Caco-2 (cell line): Measurements from ENCODE around the gene PARVB. TPM values are rescaled to one million over a fixed set of nuclear protein-coding genes. Genes with fewer than 3 reads are reported as not detected.

Experiments used
- BruUV-seq: library from RNA; stranded (reverse); fragments of 400-500 nt; replicated peaks from 2 replicates; lab custom pipeline; 2021; lab: Mats Ljungman, UMichigan
- CTCF ChIA-PET: fragments of 300-600 bp; sonication (Branson Sonifier 250); formaldehyde crosslinking; loops from one replicate; lab custom pipeline; 2022; ENCODE audit warnings: antibody characterized with exemption; lab: Charles Lee
- POLR2A ChIA-PET: fragments of 300-600 bp; sonication (Branson Sonifier 250); formaldehyde crosslinking; loops from one replicate; lab custom pipeline; 2022; ENCODE audit warnings: antibody characterized with exemption; lab: Charles Lee
- DNase-seq, 2 experiments: peaks; one replicate each; pipeline versions ENCODE4 v3.0.0 to v3.0.0-alpha.2; 2020 to 2022
- H3K27me3 ChIP-seq: replicated peaks from 2 replicates; pipeline ENCODE4 v1.6.0; 2011; ENCODE audit warnings: low read length; ENCODE audit not compliant: control insufficient read depth, insufficient read depth
- H3K36me3 ChIP-seq: 2 replicates; pipeline ENCODE4 v1.5.1; 2011; ENCODE audit warnings: low read length; ENCODE audit not compliant: control insufficient read depth, insufficient read depth
- H3K4me1 ChIP-seq: fragments of 250-450 bp; sonication (Bioruptor Pico); 2 replicates; pipeline ENCODE4 v1.5.1; 2020; ENCODE audit warnings: mild to moderate bottlenecking
- H3K4me3 ChIP-seq: 2 replicates; pipeline ENCODE4 v1.5.1; 2011; ENCODE audit warnings: low read depth, mild to moderate bottlenecking, control low read depth, low read length
- H3K9me3 ChIP-seq: fragments of 250-450 bp; sonication (Bioruptor Pico); 2 replicates; pipeline ENCODE4 v1.5.1; 2020; ENCODE audit warnings: mild to moderate bottlenecking, moderate library complexity
- H3K27ac Mint-ChIP-seq: one replicate; pipeline ENCODE4 v1.8.0; 2022; ENCODE audit warnings: mixed read lengths; ENCODE audit not compliant: unreplicated experiment
- H3K27me3 Mint-ChIP-seq: one replicate; pipeline ENCODE4 v1.8.0; 2022; ENCODE audit warnings: mixed read lengths; ENCODE audit not compliant: insufficient read depth, unreplicated experiment
- H3K36me3 Mint-ChIP-seq: one replicate; pipeline ENCODE4 v1.8.0; 2022; ENCODE audit warnings: mild to moderate bottlenecking, mixed read lengths; ENCODE audit not compliant: insufficient read depth, unreplicated experiment
- H3K4me1 Mint-ChIP-seq: one replicate; pipeline ENCODE4 v1.8.0; 2022; ENCODE audit warnings: low read depth, mixed read lengths; ENCODE audit not compliant: unreplicated experiment
- H3K4me3 Mint-ChIP-seq: one replicate; pipeline ENCODE4 v1.8.0; 2022; ENCODE audit warnings: mild to moderate bottlenecking, moderate library complexity, mixed read lengths; ENCODE audit not compliant: unreplicated experiment
- H3K9me3 Mint-ChIP-seq: one replicate; pipeline ENCODE4 v1.8.0; 2022; ENCODE audit warnings: mixed read lengths; ENCODE audit not compliant: unreplicated experiment
- intact Hi-C: fragments of 100-400 bp; cut with micrococcal nuclease; formaldehyde crosslinking; loops from one replicate; pipeline ENCODE4 v1.10.0; 2022; ENCODE audit not compliant: unreplicated experiment
- total RNA-seq: library from RNA; stranded (reverse); gene quantifications from 2 replicates; pipeline ENCODE4 v1.2.3, GENCODE V29; 2022
- TF ChIP-seq, protein P1 (sequence below), 2 experiments: fragments of 200-600 bp in 1 of 2; IDR thresholded peaks; 1 replicate in 1 of 2; 2 replicates in 1 of 2; pipeline versions ENCODE4 v1.5.1 to v1.8.0; 2011 to 2022; ENCODE audit warnings: antibody characterized with exemption in 1 of 2, control low read depth in 1 of 2, inconsistent platforms in 1 of 2, low read depth in 1 of 2, low read length in 1 of 2, mild to moderate bottlenecking in 1 of 2, moderate library complexity in 1 of 2; ENCODE audit not compliant: insufficient read depth in 1 of 2, severe bottlenecking in 1 of 2, unreplicated experiment in 1 of 2

PARVB gene
- total RNA-seq, 1 experiment from 2014 or later = 28.8 TPM

GRCh38 chr22:44126807-44127206, 102.7 kb downstream of the PARVB start:
- no peaks in the 10 kb centered on the region for H3K27me3 ChIP-seq
- no peak overlapping the region for H3K4me3 ChIP-seq
- no peak for DNase-seq
- H3K9me3 ChIP-seq = no peaks in the 10 kb centered on the region
- TF ChIP-seq, protein P1, sequence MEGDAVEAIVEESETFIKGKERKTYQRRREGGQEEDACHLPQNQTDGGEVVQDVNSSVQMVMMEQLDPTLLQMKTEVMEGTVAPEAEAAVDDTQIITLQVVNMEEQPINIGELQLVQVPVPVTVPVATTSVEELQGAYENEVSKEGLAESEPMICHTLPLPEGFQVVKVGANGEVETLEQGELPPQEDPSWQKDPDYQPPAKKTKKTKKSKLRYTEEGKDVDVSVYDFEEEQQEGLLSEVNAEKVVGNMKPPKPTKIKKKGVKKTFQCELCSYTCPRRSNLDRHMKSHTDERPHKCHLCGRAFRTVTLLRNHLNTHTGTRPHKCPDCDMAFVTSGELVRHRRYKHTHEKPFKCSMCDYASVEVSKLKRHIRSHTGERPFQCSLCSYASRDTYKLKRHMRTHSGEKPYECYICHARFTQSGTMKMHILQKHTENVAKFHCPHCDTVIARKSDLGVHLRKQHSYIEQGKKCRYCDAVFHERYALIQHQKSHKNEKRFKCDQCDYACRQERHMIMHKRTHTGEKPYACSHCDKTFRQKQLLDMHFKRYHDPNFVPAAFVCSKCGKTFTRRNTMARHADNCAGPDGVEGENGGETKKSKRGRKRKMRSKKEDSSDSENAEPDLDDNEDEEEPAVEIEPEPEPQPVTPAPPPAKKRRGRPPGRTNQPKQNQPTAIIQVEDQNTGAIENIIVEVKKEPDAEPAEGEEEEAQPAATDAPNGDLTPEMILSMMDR (IDR thresholded peaks at IDR 0.05; ENCODE audit: insufficient read depth in 1 of 2, low read depth in 1 of 2, low read length in 1 of 2, severe bottlenecking in 1 of 2, unreplicated experiment in 1 of 2) = no peak
- Mint-ChIP-seq H3K4me3 (no peak overlapping the region), H3K27ac (no peak overlapping the region), H3K4me1 (no peaks in the 10 kb centered on the region), H3K9me3 (peaks cover 24% of the 10 kb centered on the region), H3K36me3 (peaks cover 6% of the 10 kb centered on the region), H3K27me3 (no peaks in the 10 kb centered on the region)
- no peaks in the 10 kb centered on the region for H3K36me3 ChIP-seq
- H3K4me1 ChIP-seq = no peaks in the 10 kb centered on the region
- CTCF ChIA-PET = no interaction called here
- POLR2A ChIA-PET = no interaction called here
- BruUV-seq = no TSS peak
- intact Hi-C loops = no loop called here

DNA sequence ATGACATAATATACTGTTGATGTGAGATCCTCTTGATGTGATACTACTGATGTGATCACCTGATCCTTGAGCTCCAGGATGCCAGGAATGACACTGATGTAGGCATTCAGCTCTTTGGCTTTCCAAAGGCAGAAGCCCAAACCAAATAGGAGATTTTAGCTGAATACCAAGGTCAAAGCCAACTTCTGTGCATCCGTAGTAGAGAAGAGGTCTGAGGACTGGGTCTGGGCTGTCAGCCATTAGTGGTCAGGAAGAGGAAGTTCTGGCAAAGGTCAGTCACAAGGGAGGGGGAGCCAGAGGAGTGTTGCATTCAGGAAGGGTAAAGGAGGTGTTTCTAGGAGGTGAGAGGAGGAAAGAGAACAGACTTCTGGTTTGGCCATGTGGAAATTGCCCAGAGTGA, 103.3 kb downstream of the PARVB start:
- H3K27ac Mint-ChIP-seq = no peak overlapping the region
- no peaks in the 10 kb centered on the region for H3K4me1 ChIP-seq
- no peak for DNase-seq
- TF ChIP-seq, protein P1 (IDR thresholded peaks at IDR 0.05; ENCODE audit: insufficient read depth in 1 of 2, low read depth in 1 of 2, low read length in 1 of 2, severe bottlenecking in 1 of 2, unreplicated experiment in 1 of 2) = no peak
- H3K9me3 ChIP-seq = no peaks in the 10 kb centered on the region
- no peaks in the 10 kb centered on the region for H3K36me3 ChIP-seq
- ChIA-PET POLR2A (no interaction called here), CTCF (no interaction called here)
- H3K4me1 Mint-ChIP-seq = no peaks in the 10 kb centered on the region
- H3K36me3 Mint-ChIP-seq = peaks cover 2% of the 10 kb centered on the region
- BruUV-seq = no TSS peak
- no peak overlapping the region for H3K4me3 Mint-ChIP-seq
- no peak overlapping the region for H3K4me3 ChIP-seq
- H3K9me3 Mint-ChIP-seq = peaks cover 24% of the 10 kb centered on the region
- intact Hi-C loops = no loop called here
- no peaks in the 10 kb centered on the region for H3K27me3 Mint-ChIP-seq
- no peaks in the 10 kb centered on the region for H3K27me3 ChIP-seq

- Histone ChIP-seq H3K36me3 (no peaks in the 10 kb centered on the region), H3K4me1 (no peaks in the 10 kb centered on the region), H3K9me3 (no peaks in the 10 kb centered on the region), H3K27me3 (no peaks in the 10 kb centered on the region), H3K4me3 (no peak overlapping the region)
- H3K27ac Mint-ChIP-seq = no peak overlapping the region
- no peak for DNase-seq
- TF ChIP-seq, protein P1 (IDR thresholded peaks at IDR 0.05; ENCODE audit: insufficient read depth in 1 of 2, low read depth in 1 of 2, low read length in 1 of 2, severe bottlenecking in 1 of 2, unreplicated experiment in 1 of 2) = no peak
- POLR2A ChIA-PET = no interaction called here
- no peaks in the 10 kb centered on the region for H3K36me3 Mint-ChIP-seq
- intact Hi-C loops = no loop called here
- no peaks in the 10 kb centered on the region for H3K4me1 Mint-ChIP-seq
- CTCF ChIA-PET = interaction anchor here (1.0 kb wide), 1 partner anchor 183 kb away, joined by 3 read pairs; no protein-coding TSS in a partner anchor
- peaks cover 24% of the 10 kb centered on the region for H3K9me3 Mint-ChIP-seq
- H3K4me3 Mint-ChIP-seq = no peak overlapping the region
- no peaks in the 10 kb centered on the region for H3K27me3 Mint-ChIP-seq
- no TSS peak for BruUV-seq
These were observed 105.0 kb downstream of the PARVB start for GRCh38 chr22:44128958-44129618.
